ENCODE measurements around the gene CD1E.
"Not testable (repeated sequence)": the region's sequence is repeated elsewhere in the genome, so short reads cannot be mapped to it uniquely, and the experiment has no call there.

The CD1E gene

GRCh38 chr1:158366783-158367182 lies 13.1 kb downstream of the CD1E start:
- DNase-seq, result no peak

GRCh38 chr1:158371188-158371953 lies 17.7 kb downstream of the CD1E start:
- DNase-seq, result no peak

GRCh38 chr1:158374101-158374500 lies 20.4 kb downstream of the CD1E start:
- DNase-seq, result not testable (repeated sequence)

GRCh38 chr1:158374860-158375259 lies 21.2 kb downstream of the CD1E start:
- no peak for DNase-seq

GRCh38 chr1:158390331-158390730 lies 36.6 kb downstream of the CD1E start:
- no peak for DNase-seq

GRCh38 chr1:158391099-158391498 lies 37.4 kb downstream of the CD1E start:
- no peak for DNase-seq

- no peak for DNase-seq
These were observed 39.8 kb downstream of the CD1E start for GRCh38 chr1:158393476-158393875.

GRCh38 chr1:158396646-158397045 lies 43.0 kb downstream of the CD1E start:
- DNase-seq, result no peak

- no peak for DNase-seq
These were observed 45.3 kb downstream of the CD1E start, which contains the start of gene OR10T2 for GRCh38 chr1:158398818-158399514. TSS of gene OR10T2 (minus strand) at chr1:158399466. CDS start at chr1:158399466, 0 bp downstream.

- no peak for DNase-seq
These were observed 47.2 kb downstream of the CD1E start for GRCh38 chr1:158400871-158401270.

- no peak for DNase-seq
These were observed 53.4 kb downstream of the CD1E start for GRCh38 chr1:158407092-158407491.
